GM18520 (cell line): ENCODE results near the gene MBD6.
A peak's percentile ranks its signal among the peaks of the same experiment; 100 is the strongest.

ENCODE experiments used
- ATAC-seq: cut with Tn5 transposase; IDR thresholded peaks from one replicate; pipeline ENCODE4 v1.9.1; 2021; ENCODE audit not compliant: unreplicated experiment

Gene MBD6

DNA sequence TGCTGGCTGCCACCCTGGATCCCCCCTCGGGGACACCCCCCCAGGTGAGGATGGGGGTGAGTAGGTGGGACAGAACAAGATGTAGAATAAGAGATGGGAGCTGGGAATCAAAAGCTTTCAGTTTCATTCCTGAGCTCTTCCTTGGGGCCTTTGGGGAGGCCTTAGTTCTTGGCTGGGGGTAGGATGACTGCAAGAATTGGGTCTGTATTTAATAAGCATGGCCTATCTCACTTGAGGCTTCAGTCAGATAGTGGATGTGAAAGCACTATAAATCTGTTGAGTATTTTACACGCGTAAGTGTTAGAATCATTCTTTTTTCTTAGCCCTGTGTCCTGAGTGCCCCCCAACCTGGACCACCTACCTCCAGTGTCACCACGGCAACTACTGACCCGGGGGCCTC lies 4.6 kb downstream of the MBD6 start:
- no peak for ATAC-seq

DNA sequence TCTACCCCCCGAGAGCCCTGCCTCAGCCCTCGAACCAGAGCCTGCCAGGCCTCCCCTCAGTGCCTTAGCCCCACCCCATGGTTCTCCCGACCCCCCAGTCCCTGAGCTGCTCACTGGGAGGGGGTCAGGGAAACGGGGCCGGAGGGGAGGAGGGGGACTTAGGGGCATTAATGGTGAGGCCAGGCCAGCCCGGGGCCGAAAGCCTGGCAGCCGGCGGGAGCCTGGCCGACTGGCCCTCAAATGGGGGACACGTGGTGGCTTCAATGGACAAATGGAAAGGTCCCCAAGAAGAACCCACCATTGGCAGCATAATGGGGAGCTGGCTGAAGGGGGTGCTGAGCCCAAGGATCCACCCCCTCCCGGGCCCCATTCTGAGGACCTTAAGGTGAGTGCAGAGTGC lies 5.6 kb downstream of the MBD6 start:
- no peak for ATAC-seq

DNA sequence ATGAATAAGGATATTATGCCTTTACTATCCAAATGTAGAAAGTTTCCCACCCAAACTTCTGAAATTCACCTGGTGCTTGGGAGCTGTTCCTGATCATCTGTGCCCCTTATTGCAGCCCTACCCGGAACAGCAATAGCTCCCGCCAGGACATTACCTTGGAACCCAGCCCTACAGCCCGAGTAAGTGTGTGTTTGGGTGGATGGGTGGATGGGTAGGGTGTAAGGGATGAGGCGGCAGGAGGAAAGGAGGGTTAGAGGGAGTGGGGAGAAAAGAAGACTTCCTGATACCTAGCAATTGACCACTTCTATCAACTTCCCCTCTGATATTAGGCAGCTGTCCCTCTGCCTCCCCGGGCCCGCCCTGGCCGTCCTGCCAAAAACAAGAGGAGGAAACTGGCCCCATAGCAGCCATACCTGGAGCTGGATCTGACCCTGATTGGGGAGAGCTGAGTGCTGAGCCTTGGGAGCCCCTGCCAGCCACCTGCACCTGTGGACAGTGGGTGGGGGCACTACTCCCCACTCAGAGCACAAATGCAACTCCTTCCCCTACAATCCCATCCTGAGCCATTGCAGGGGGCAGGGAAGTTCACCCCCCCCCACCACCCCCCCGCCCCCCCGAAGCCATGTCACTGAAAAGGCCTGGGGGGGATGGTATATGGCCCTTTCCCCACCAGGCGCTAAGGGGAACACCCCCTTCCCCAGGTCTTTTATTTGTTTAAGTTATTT lies 6.4 kb downstream of the MBD6 start:
- ATAC-seq: no peak

DNA sequence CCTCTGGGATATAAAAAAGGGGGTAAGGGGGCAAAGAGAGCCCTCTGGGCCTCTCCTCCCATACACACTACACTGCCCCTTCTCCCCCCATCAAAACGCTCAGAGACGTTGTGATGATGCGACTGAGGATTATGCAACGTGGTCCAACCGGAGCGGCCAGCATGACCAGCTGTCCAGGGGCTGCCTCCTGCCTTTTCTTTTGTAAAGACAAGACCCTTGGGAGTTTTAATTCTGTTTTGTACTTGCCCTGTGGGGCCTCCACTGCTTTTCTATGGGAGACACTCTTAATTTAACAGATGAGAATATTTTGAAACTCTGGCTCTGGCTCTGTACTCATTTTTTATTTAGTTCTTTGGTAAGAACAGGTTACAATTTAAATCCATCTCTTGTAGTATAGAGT lies 7.2 kb downstream of the MBD6 start:
- no peak for ATAC-seq

DNA sequence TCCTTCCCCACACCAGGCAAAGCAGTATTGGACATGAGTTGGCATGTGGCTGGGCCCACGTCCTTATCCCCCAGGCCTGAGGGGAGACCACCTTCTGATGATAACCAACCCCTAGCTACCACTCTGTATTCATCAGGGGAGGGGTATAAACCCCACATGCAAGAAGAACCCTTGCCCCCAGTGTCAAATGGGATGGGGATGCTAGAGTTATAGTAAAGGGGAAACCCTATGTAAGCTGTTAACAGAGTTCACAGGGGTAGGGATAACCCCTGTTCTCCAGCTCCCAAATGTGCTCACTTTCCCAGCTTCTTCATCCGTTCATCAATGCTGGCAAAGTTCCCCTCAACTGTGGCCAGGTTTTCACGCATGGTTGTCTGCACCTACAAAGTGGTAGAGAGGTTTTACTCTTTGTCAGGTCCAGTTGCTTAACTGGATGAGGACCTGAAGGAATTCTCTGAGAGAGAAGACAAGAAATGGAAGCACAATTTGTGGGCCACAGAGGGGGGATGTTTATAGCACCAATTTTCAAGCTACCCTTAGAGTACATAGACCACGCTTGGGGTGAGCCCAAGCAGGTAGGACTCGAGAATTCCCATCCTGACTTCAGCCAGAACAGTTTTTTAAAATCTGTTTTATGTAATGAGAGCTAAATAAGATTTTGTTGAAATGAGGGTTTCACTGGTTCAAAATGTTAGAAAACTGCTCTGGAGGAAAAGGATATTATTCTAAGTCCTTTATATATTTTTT lies 7.9 kb downstream of the MBD6 start:
- no peak for ATAC-seq

DNA sequence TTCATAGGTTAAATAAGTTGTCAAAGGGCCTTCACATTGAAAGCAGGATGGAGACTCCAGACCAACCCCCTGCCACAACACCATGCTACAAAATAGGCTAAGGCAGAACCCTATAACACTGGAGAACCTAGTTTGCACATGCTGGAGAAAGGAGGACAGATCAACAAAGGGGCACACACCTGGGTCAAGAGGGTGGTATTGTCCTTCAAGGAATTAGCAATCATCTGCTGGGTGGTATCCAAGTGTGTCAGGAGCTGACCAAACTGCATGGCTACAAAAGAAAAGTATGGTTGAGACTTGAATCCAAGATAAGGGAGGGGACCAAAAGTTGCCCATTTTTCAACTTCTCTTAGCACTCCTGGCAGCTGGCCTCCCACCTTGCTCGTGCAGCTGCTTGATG lies 9.2 kb downstream of the MBD6 start:
- ATAC-seq: no peak

DNA sequence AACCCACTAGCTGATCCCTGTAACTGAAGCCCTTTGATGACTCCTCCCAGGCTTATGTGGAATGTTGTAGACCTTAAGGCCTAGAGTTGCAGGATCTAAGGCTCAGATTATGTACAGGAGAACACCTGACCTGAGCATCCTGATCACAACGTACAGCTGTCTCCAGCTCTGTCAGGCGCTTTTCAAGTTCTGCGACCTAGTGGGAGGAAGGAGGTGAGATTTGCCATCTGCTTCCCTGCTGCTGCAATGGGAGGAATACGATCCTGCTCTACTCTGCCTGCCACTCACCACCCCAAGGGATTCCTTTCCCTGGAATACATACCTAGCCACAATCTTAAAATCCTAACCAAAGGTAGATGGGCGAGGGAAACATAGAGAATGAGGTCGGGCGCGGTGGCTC lies 10.5 kb downstream of the MBD6 start:
- no peak for ATAC-seq

DNA sequence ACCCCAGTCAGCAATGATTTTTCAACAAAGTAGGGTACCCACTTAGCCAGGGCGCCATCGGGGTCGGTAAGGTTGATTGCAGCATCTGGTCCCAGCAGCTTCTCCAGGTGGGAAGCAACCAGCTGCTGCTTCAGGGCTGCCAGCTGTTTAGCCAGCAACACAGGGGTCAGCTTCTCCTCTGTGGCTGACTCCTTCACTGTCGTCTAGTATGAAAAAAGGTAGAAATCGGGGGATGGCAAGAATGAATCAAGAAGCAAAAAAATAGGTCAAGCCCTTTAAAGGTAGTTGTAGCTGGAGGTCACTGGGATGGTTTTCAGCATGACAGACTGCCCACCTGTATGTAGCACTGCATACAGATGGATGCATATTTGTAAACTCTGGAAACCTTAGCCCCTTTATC lies 11.6 kb downstream of the MBD6 start:
- ATAC-seq: no peak

DNA sequence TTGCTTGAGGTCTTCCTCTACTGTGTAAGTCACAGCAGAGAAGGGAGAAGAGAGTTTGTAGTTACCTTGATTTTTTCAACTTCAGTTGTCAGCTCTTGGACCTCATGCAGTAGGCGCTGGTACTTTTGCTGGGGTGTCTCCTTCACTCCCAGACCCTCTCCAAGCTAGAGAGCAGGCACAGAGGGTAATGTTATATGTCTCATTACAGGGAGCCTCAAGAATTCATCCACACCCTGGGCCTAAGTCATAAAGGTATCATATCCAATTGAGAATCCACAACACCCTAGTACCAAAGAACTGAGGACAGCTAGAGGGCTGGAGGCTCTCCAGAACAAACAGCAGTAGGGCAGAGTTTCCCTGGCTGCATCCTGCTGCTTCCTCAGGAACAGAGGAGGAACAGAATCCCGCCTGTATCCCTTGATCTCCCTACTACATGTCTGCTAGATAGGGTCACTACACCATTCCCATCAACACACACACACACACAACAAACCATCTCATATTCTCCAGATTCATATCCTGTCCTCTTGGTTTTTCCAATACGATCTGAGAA lies 12.4 kb downstream of the MBD6 start:
- no peak for ATAC-seq

DNA sequence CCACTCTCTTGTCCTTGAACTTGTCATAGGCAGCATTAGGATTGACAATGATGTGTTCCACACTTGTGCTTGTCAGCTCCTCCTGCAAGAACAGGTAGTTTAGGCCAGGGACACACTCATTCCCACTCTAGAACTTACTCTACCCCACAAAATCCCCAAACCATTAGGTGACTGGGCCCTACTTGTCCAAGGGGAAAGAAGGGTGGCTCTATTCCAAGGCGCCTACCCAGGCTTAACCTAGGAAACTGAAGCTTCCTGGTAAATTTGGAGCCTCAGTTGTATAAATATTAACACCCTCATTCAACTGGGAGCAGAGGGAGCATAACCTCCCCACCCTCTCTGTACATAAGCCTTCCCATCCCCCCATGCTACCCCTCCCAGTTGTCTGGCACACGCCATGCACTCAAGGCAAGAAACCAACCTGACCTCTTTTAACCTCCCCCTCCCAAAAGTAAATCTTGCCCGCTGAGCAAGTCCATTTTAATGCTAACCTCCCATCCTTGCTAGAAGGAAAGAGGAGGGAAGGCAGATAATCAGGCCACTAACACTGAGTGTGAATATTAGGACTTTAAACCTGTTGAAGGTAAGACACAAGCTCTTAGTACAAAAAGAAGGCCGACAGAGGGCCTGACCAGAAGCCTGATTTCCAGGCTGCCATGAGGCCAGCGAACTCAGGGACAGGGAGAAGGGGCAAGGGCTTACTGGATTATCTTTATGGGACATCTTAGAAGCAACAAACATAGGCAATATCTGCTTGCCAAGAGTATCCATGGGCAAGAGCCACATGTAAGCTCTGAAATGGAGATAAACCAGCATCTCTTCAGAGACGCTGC lies 13.4 kb downstream of the MBD6 start:
- no peak for ATAC-seq

DNA sequence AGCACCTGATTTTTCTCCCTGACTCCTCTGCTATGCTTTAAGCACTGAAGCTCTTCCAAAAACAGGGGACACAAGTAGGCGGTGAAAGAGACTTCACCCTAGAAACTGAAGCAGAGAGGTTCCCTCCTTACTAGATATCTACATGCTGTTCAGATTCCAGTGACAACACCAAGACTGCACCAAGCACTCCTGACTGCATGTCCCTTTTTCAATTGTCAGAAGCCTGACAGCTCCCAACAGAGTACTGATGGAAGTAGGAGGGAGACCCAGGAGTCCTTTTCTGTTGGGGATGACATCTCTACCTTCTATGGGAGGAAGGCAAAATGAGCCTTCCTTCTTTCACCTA lies 13.9 kb downstream of the MBD6 start:
- ATAC-seq: no peak

DNA sequence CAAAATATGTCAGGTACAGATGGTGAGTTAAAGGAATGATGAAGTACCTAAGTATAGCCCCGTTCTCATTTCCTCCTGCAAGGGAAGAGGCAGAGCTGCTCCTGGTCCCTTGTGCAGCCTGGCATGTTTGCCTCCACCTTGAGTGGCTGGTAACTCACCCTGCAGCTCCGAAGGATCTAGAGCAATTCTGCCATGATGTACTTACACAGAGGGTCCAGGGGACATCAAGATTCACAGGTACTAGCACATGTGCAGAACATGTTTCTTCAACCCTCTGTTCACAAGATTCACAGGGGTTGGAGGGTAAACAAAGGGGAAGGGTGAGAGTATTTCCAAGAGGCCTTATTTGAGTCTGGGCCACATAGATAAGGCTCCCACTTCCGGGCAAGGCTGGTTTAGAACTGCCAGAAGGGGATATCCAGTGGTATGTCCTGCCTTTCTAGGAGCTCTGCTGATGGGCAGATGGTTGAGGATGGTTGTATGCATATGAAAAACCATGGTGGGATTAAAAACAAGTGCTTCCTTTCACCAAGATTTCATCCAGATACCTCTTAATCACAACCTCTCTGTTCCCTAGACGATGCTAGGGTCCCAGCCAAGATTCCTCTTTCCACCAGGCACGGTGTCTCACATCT lies 16.6 kb downstream of the MBD6 start:
- ATAC-seq: no peak

DNA sequence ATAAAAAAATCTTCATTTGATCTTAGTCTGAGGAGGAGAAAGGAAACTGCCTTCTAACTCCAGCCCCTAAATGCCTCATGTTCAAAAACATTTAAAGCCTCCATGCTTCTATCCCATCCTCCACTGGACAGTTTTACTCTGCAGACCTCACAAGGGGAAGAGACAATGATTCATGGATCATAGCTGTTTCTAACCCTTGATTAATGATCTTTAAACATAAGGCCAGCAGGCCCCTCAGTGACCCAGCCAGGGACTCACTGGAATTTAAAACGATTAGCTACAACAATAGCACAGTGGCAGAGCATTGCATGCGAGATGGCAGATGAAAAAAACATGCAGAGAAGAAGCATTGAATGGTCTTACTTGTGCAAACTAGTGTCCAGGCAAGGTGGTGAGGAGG lies 18.4 kb downstream of the MBD6 start:
- ATAC-seq: no peak

DNA sequence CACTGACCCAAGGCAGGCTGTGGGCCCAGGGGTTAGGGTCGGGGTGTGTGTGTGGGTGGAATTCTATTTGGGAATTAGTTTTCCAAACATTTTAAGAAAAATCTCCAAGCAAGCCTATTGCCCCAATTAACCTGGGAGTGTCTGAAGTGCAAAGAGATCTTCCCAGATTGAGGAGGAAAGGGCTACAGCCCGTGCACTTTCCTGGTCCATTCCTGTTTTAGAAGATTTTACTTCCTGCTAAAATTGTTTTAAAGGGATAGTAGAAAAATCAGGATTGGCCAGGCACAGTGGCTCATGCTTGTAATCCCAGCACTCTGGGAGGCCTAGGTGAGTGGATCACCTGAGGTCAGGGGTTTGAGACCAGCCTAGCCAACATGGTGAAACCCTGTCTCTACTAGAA lies 19.1 kb downstream of the MBD6 start:
- no peak for ATAC-seq

DNA sequence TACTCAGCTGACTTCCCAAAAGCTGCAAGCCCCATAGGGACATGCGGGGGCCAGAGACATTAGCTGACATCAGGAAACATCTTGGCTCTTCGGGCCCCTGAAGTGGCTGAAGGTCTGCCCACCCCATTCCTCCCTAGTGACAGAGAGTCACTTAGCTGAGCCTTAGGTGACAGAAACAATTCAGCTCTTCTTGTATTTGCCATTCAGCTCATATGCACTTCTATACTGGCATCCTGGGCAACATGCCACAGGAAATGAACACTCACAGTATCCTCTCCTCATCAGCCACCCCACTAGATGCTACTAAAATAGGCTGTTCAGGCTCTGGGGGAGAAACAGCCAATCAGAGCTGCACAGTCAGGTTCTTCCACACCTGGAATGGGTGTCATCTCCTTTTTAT lies 21.0 kb downstream of the MBD6 start:
- no peak for ATAC-seq

DNA sequence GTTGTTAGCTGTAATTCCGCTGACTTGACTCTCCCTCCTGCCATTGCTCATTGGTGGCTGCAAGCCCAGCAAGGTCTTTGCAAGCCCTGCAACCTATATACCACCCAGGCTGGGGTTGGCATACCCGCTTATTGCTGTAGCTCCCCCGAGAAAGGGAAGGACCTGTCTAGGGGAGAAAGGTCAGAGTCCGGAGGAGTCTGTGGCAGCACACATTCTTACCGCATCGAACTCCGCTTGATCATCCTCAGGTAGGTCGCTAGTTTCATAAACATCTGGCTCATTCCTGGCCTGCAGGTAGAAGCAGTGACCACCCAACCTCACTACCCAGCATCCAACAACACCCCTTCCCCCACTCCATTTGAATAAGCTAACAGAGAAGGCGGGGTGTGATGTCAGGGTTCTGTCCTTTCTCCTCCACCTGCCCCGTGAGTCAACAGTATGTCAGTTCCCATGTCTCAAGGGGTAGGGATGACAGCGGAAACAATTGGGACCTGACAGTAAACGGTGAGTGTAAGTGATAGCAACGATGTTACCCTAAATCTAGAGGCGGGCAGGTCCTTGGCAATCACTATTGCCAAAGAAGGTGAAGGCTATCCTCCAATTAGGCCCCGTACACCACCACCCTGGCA lies 23.3 kb downstream of the MBD6 start:
- ATAC-seq: no peak

DNA sequence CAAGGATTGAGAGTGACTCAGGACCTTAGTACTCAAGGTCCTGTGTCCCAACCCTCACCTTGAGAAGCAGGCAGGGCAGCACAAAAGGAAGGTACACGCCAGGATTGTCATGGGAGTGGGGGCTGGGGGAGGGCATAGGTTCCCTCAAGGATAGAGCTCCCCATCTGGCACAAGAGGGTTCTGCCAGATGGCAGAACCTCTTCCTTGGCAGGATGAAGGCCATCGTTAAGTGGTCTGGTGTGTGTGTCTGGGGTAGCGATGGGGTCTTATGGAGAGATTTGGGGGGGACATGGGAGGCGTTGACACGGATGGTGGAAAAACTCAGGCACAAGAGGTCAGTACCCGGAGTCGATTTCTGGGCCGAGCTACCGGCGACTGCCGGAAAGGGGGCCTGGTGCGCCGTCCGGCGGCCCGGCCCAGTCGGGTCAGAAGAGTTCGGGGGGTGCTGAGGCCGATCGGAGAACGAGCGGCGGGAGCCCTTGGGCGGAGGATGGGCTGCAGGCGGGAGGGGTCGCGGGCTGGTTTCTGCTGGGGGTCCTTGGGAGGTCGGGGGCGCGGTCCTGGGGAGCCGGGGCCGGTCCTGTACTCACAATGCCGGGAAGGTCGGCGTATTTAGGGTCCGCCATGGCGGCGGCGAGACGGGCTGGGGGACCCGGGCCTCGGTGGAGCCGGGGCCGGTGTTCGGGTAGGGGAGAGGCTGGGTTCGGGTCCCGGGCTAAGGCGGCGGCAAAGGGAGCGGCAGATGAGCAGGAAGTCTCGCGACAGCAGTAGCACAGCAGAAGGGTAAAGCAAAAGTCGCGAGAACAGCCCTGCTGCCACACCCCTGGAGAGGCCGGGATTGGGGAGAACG lies 24.0 kb downstream of the MBD6 start, which contains the start of gene DCTN2:
Gene DCTN2 (minus strand): TSS at position 755 of the 850 bp plus-strand sequence. CDS start 129 bp downstream, at position 626.
- ATAC-seq: peak; percentile 97

DNA sequence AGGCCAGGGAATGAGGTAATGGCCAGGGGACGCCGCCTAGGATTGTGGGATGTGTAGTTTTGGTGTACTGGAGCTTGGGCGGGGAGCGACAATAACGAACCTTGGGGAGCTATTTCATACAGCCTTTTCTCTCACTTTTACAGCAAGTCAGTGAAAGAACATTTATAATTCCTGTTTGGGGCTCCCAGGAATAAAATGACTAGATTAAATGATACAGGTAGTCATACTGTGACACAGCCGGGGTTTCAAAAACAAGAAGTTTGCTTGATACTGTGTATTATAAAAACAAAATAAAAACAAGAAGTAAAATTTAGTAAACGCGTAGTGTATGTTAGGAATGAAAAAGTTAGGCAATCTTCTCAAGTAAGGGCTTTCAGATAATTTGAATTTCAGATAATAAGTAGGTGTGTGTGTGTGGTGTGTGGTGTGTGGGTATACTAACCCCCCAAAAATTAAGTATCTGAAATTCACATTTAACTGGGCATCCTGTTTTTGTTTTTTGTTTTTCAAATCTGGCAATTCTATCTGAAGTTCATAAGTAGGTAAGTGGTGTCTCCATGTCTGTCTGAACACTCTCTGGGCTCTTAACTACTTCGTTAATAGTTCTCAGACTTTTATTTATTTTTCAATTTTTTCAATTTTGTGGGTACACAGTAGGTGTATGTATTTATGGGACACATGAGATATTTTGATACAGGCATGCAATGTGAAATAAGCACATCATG lies 24.8 kb downstream of the MBD6 start:
- ATAC-seq: no peak

DNA sequence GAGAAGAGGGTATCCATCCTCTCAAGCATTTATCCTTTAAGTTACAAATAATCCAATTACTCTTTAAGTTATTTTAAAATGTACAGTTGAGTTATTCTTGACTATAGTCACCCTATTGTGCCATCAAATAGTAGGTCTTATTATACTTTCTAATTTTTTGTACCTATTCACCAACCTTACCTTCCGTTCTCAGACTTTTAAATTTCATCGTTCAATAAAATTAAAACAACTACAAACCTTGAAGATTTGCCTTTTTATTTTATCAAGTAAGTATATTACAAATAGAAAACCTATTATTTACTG lies 25.3 kb downstream of the MBD6 start:
- no peak for ATAC-seq
